DMS53 treated with DMSO at 0.1 percent for 48 hours (cell line): ENCODE data around the gene PLEKHA4.
A peak's percentile ranks its signal among the peaks of the same experiment; 100 is the strongest.
"Not testable (repeated sequence)": the region's sequence is repeated elsewhere in the genome, so short reads cannot be mapped to it uniquely, and the experiment has no call there.

ENCODE experiments used
- DNase-seq: peaks from one replicate; lab custom pipeline; 2025; ENCODE audit not compliant: unreplicated experiment; lab: John Stamatoyannopoulos, UW

PLEKHA4 gene

DNA sequence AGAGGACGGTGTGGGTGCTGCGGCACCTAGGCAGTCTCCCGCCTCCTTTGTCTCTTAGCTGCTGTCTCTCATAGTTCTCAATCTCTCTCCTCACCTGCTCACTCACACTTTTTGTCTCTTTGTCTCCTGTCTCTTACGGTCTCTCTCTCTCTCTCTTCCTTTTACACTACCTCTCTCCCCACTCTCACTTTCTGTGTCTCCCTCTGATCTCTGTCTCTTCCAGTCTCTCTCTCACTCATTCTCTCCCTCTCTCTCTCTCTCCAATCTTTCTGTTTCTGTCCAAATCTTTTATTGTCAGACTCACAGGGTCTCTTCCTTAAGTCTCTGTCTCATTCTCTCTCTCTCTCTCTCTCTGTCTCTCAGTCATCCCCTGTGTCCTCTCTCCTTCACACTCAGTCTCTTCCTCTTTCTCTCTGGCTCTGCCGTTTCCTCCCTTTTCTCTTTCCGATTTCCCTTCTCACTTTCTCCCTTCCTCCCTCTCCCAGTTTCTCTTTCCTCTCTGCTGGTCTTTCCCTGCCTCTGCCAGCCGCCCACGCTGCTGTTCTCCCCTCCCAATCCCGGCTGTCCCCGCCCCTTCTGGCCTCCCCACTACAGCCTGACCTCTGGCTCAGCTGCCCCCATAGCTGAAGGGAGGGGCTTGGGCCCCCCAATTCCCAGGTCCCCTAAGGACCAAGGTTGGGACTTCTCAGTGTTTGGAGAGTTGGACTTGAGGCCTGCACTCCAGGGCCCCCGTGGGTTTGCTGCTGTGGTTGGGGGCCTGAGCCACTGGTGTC lies at the start of gene PLEKHA4:
Gene PLEKHA4 (minus strand): TSS at position 504 of the 773 bp plus-strand sequence. CDS start 997 bp downstream, outside the sequence.
- DNase-seq: no peak

DNA sequence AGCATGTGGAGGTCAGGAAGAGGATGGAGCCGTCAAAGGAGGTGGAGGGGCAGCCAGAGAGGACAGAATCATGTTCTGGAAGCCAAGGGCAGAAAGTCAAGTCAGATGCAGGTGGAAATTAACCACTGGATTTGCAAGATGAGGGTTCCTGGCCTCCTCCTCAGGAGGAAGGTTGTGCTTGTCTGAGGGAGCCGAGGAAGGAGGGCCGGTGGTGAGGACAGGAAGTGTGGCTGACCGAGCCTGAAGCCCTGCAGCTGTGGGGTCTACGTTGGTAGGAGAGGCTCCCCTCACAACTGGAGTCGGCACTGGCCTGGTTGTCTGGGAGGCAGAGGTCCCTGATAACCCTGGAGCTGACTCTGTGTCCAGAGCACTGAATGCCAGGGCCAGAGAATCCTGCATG lies 49.7 kb upstream of the PLEKHA4 start:
- DNase-seq: no peak

DNA sequence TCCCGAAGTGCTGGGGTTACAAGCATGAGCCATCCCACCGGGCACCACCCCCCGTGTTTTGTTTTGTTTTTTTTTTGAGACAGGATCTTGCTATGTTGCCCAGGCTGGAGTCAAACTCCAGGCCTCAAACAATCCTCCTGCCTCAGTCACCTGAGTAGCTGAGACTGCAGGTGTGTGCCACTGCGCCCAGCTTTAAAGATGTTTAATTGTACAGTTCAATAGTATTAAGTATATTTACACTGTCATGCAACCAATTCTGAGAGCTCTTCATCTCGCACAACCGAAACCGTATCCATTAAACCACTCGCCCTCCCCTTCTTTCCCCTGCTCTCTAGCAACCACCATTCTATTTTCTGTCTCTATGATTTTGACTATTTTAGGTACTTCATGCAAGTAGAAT lies 47.3 kb upstream of the PLEKHA4 start:
- DNase-seq: peak; percentile 93

GRCh38 chr19:48914181-48914580 lies 45.8 kb upstream of the PLEKHA4 start:
- no peak for DNase-seq

DNA sequence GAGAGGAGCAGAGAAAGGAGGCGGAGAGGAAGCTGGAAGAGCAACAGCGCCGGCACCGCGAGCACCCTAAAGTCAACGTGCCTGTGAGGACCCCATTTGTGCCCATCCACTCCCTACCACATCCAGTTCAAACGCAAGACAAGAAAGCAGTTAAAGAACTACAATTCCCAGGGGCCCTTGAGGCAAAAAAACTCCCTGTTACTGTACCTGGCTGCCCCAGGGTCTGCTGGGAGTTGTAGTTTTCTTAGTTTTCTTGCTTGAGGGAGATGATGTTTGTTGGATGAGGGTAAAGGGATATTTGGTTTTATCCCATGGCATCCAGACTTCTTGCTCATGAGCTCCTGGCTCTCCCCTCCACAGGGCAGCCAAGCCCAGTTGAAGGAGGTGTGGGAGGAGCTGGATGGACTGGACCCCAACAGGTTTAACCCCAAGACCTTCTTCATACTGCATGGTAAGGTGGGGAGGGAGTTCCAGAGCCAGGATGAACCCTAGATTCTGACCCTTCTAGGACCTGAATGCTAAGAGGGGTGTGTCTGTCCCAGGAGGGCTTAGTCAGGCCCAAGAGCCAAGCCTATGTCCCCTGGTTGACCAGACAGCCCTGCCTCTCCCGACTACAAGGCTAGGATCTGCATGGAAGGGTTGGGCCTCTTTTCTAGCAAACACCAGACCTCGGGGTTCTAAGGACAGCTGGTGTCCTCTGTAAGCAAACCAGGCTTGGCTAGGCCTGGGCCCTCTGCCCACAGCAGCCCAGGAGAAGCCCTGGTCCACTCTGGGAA lies 44.9 kb upstream of the PLEKHA4 start:
- no peak for DNase-seq

GRCh38 chr19:48910803-48911202 lies 42.4 kb upstream of the PLEKHA4 start:
- DNase-seq: no peak

GRCh38 chr19:48909424-48910077 lies 41.1 kb upstream of the PLEKHA4 start:
- DNase-seq: not testable (repeated sequence)

GRCh38 chr19:48907671-48908070 lies 39.3 kb upstream of the PLEKHA4 start:
- no peak for DNase-seq

DNA sequence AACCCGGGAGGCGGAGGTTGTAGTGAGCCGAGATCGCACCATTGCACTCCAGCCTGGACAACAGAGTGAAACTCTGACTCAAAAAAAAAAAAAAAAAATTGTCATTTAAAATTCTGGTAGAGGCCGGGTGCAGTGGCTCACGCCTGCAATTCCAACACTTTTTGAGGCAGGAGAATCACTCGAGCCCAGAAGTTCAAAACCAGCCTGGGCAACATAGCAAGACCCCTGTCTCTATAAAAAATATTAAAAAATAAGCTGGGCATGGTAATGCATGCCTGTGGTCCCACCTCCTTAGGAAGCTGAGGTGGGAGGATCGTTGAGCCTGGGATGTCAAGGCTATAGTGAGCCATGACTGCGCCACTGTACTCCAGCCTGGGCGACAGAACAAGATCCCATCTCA lies 37.9 kb upstream of the PLEKHA4 start:
- no peak for DNase-seq

DNA sequence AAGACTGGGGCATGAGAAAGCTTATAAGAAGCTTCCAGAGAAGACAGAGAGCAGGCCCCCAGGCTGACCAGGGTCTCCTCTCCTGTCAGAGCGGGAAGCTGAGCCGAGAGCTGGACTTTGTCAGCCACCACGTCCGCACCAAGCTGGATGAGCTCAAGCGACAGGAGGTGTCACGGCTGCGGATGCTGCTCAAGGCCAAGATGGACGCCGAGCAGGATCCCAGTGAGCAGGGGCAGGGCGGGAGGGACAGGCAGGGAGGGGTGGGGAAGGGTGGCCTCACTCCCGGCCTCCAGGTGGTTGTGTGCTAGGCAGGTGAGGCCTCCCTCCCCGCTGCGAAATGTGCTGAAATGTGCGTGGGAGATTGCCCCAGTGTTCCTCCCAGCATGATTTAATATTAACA lies 37.2 kb upstream of the PLEKHA4 start:
- no peak for DNase-seq

- not testable (repeated sequence) for DNase-seq
These were observed 35.4 kb upstream of the PLEKHA4 start for GRCh38 chr19:48903788-48904187.

GRCh38 chr19:48902291-48902690 lies 33.9 kb upstream of the PLEKHA4 start:
- DNase-seq: not testable (repeated sequence)

DNA sequence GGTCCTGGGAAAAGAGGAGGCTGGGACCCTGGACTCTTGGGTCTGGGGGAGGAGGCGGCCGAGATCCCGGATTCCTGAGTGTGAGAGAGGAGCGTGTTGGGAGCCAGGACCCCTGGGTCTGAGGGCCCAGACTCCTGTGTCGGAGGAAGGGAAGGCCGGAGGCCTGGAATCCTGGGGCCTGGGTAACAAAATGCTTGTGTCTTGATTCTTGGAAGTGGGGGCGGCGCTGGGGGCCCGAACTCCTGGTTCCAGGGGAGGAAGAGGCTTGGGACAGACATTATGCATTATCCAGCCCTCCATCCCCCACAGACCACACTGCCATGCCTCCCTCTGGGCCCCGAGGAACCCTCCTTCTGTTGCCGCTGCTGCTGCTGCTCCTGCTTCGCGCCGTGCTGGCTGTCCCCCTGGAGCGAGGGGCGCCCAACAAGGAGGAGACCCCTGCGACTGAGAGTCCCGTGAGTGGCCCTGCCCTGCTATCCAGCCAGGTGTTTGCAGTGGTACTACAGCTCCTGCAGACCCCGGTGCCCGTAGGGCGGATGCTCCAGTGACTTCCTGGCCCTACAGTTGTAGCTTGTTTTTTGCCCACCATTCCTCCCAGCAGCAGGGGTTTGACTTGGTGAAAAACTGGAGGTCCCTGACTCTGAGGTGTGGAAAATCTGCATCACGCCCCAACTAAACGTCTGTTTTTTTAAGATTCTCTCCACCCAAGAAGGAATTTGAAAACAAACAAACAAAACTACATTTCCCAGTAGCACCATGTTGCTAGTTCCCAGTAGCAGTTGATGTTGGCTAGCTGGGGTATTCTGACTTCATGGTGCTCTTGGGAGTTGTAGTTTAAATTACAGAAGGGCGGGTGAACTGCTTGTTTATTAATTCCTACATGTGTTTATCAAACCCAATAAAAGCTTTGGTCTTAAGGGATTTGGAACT lies 32.3 kb upstream of the PLEKHA4 start:
- DNase-seq: no peak

DNA sequence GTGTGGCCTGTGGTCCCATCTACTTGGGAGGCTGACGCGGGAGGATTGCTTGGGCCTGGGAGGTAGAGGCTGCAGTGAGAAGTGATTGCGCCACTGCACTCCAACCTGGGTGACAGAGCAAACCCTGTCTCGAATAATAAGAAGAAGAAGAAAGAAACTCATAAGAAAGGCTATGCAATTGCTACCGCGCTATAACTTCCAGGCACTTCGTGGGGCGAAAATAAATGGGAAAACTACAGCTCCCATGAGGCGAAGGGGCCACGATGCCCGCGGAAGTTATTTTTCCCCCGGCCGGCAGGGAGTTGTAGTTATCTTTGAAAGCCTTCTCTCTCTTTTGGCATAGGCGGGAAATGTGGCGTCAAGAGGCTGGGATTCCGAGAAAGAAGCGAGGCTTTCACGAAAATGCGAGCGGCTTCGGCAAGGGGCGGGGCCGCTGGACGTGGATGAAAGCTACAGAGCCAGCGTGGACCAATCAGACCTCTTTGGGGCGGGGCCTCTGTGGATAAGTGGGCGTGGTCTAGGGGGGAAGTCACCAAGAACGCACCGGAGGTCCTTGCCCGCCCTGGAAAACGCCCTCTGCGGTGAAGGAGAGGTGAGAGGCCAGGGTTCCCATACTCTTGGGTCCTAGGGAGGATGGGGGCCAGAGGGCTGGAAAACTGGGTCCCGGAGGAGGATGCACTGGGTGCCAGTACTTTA lies 31.5 kb upstream of the PLEKHA4 start, which contains the start of gene NUCB1:
Gene NUCB1 (plus strand): TSS at position 532 of the 696 bp plus-strand sequence. CDS start 485 bp downstream, outside the sequence.
- peak; percentile 92 for DNase-seq

- not testable (repeated sequence) for DNase-seq
These were observed 31.0 kb upstream of the PLEKHA4 start for GRCh38 chr19:48899386-48899749.

GRCh38 chr19:48897181-48897580 lies 28.8 kb upstream of the PLEKHA4 start:
- DNase-seq: no peak

DNA sequence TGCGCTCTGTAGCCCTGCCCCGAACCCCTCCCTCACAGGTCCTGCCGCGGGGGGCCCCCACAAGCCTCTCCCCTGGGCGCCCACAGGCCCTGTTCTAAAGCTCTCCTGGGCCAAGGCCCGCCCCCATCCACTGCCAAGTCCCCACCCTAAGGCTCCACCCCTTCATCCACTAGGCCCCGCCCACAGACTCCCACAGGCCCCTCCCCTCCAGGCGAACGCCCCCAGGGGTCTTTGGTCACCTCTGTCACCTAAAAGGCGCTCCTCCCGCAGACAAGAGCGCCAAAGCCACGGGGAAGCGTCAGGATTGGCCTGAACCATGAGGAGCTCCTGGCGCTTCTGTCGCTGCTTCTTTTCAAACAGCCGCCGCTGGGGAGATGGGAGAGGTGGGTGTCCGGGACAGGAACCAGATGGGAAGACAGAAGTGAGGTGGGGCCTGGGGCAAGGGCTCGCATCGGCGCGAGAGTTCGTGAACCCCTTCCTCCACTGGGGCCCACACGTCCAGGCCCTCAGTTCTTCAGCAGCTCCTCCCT lies 27.8 kb upstream of the PLEKHA4 start:
- no peak for DNase-seq

DNA sequence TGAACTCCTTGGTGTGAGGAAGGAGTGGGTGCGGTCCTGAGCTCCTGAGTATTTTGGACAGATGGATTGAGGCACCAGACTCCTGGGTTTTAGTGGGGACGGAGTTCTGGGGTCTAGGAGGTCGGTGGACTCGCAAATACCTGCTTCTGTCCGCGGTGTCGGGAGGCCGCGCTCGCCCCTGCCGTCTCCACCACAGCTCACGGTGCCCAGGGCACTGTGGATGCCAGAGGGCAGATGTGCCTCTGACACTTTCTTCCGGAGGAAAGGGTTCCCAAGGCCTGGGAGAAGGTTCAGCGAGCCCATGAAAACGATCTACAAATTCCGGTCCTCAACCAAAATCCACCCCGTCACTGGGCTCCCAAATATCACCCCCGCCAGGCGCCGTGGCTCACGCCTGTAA lies 26.8 kb upstream of the PLEKHA4 start:
- no peak for DNase-seq

DNA sequence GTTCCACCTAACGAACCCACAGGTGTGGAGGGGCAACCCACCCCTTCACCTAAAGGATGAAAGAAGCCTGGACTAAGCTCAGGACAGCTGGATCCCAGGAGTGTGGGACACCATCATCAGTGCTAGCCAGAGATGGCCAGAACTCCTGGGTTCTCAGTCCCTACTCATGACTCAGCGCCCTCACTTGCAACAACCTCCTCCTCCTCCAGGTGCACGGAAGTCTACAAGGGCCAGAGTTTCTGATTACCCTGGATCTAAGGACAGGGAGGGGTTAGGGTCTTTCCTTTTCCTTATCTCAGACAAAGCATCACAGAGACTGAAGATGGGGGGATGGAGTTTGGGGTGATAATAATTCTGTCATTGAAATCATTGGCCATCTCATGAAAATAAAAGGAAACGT lies 22.1 kb upstream of the PLEKHA4 start:
- DNase-seq: no peak

GRCh38 chr19:48889496-48889895 lies 21.1 kb upstream of the PLEKHA4 start:
- not testable (repeated sequence) for DNase-seq
